ENCODE results near the gene BATF2. TPM values are rescaled to one million over a fixed set of nuclear protein-coding genes. Genes with fewer than 3 reads are reported as not detected.
"Not testable (repeated sequence)": the region's sequence is repeated elsewhere in the genome, so short reads cannot be mapped to it uniquely, and the experiment has no call there.

The BATF2 gene
- total RNA-seq, 1 donor from 2014 or later = 0.24 TPM

GRCh38 chr11:65032216-65032615, 35.4 kb upstream of the BATF2 start:
- intact Hi-C loops (cut with micrococcal nuclease) = no loop called here
- no peaks in the 10 kb centered on the region for H3K27me3 Mint-ChIP-seq
- no peak overlapping the region for H3K27ac Mint-ChIP-seq
- CTCF ChIA-PET = no interaction called here
- H3K9me3 Mint-ChIP-seq = no peaks in the 10 kb centered on the region
- no peak overlapping the region for H3K4me3 Mint-ChIP-seq
- peaks cover 16% of the 10 kb centered on the region for H3K36me3 Mint-ChIP-seq (ENCODE audit: low read depth)
- POLR2A ChIA-PET = no interaction called here
- peaks cover 16% of the 10 kb centered on the region for H3K4me1 Mint-ChIP-seq
- ATAC-seq (ENCODE audit: low read depth) (no peak), DNase-seq (no peak)
- no peak for TF ChIP-seq CTCF (IDR thresholded peaks at IDR 0.05)

DNA sequence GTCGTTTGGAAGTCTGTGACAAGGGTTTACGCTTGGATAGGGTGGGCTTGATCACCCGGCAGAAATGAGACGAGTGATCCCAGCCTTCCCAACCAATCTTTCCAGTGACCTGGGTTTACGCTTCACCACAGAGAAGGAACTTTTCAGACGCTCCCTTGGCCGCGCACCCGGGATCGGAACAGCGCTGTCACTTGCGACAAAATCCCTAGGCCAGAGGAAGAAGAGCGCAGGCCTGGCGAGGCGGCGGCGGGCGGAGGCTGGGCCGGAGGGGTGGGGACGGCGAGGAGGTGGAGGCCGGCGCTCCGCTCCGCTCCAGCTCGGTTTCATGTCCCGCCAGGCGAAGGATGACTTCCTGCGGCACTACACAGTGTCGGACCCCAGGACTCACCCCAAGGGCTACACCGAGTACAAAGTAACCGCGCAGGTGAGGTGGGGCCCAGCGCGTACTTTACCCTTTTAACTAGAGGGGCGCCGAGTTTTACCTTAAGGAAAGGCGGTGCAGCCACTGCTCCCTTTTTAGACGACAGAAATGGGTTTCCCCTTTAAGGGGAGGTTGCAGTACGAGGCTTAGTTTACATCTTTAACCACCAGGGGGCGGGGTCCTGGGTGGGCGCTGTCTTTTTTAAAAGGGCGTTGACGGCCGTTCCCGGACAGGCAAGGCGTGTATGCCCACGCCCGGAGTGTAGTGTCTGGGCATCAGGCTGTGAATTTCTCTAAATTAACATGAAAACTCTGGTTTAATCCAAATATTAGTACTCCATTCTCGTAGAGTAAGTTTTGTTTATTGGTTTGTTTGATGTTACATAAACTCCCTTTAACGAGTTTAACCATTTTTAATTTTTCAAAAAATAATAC, 30.7 kb upstream of the BATF2 start, which contains the start of gene SNX15:
TSS of gene SNX15 (plus strand) at position 227 of the 855 bp plus-strand sequence. CDS start at position 326, 99 bp downstream.
- Mint-ChIP-seq H3K9me3 (no peaks in the 10 kb centered on the region), H3K27me3 (no peaks in the 10 kb centered on the region), H3K27ac (peak within 1 kb of the TSS; percentile 88), H3K36me3 (ENCODE audit: low read depth) (peaks cover under 1% of the 10 kb centered on the region), H3K4me1 (peaks cover 21% of the 10 kb centered on the region), H3K4me3 (peak within 1 kb of the TSS; percentile 85)
- TF ChIP-seq CTCF (IDR thresholded peaks at IDR 0.05) = no peak
- DNase-seq = peak; percentile 72
- intact Hi-C loops (cut with micrococcal nuclease) = loop anchor here (1.0 to 5.0 kb wide), 9 partner anchors 13 to 545 kb away; partner anchors contain the start of genes ARL2, ATG2A, CAPN1 and CDCA5
- POLR2A ChIA-PET = interaction anchor here (0.6 to 1.5 kb wide), 6 partner anchors 12 to 284 kb away, joined by 3 to 9 read pairs (median 5); partner anchors contain the start of genes ARL2, PPP2R5B, RASGRP2 and SAC3D1
- CTCF ChIA-PET = interaction anchor here (0.9 to 2.1 kb wide), 3 partner anchors 13 to 104 kb away, joined by 3 to 5 read pairs (median 4); partner anchors contain the start of genes ARL2 and TM7SF2
- peak; percentile 90 for ATAC-seq (ENCODE audit: low read depth)

GRCh38 chr11:65026810-65027209, 30.0 kb upstream of the BATF2 start:
- Mint-ChIP-seq H3K4me3 (peak overlapping the region; percentile 85), H3K9me3 (no peaks in the 10 kb centered on the region), H3K36me3 (ENCODE audit: low read depth) (peaks cover 7% of the 10 kb centered on the region), H3K4me1 (peaks cover 21% of the 10 kb centered on the region), H3K27me3 (no peaks in the 10 kb centered on the region), H3K27ac (peak overlapping the region; percentile 88)
- intact Hi-C loops (cut with micrococcal nuclease) = loop anchor here (1.0 to 5.0 kb wide), 9 partner anchors 13 to 545 kb away; partner anchors contain the start of genes ARL2, ATG2A, CAPN1 and CDCA5
- ChIA-PET POLR2A (interaction anchor here (0.6 to 1.5 kb wide), 7 partner anchors 11 to 283 kb away, joined by 3 to 9 read pairs (median 4); partner anchors contain the start of genes ARL2, PPP2R5B, RASGRP2 and SAC3D1), CTCF (interaction anchor here (0.9 to 2.1 kb wide), 3 partner anchors 13 to 103 kb away, joined by 3 to 5 read pairs (median 4); partner anchors contain the start of genes ARL2 and TM7SF2)
- no peak for ATAC-seq (ENCODE audit: low read depth)
- no peak for TF ChIP-seq CTCF (IDR thresholded peaks at IDR 0.05)
- DNase-seq = no peak

DNA sequence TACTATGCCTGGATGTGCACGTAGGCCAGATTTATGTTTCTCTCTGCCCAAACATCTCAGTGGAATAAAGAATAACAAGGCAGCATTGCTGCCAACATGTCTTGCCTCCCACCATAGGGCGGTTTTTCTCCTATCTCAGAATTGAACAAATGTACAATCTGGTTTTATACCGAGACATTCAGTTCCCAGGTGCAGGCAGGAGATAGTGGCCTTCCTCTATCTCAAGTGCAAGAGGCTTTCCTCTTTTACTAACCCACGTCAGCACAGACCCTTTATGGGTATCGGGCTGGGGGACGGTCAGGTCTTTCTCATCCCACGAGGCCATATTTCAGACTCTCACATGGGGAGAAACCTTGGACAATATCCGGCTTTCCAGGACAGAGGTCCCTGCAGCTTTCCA, 26.7 kb upstream of the BATF2 start:
- POLR2A ChIA-PET; H3K9me3 Mint-ChIP-seq; intact Hi-C loops (cut with micrococcal nuclease); H3K27me3 Mint-ChIP-seq; ATAC-seq (ENCODE audit: low read depth); DNase-seq; H3K27ac Mint-ChIP-seq; H3K4me3 Mint-ChIP-seq; CTCF ChIA-PET: not testable (repeated sequence)
- Mint-ChIP-seq H3K36me3 (ENCODE audit: low read depth) (peaks cover 28% of the 10 kb centered on the region), H3K4me1 (peaks cover 18% of the 10 kb centered on the region)

DNA sequence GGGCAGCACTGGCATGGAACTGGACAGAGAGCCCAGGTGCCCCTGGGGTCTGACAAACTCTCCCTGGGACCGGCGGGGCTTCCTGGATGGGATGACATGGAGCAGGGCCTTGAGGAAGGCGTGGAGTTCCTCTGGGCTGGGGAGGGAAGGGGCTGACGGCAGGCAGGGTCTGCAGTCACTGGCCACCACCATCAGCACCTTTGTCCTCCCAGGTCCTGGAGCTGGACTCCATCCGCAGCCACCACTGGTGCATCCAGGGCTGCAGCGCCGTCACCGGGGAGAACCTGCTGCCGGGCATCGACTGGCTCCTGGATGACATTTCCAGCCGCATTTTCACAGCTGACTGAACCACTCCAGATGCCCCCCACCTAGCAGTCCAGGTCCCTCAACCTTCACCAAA, 24.7 kb upstream of the BATF2 start:
- DNase-seq (no peak), ATAC-seq (ENCODE audit: low read depth) (no peak)
- ChIA-PET POLR2A (interaction anchor here (0.6 kb wide), 1 partner anchor 223 kb away, joined by 9 read pairs; no protein-coding TSS in a partner anchor), CTCF (no interaction called here)
- Mint-ChIP-seq H3K36me3 (ENCODE audit: low read depth) (peaks cover 39% of the 10 kb centered on the region), H3K4me1 (peaks cover 5% of the 10 kb centered on the region), H3K9me3 (no peaks in the 10 kb centered on the region), H3K27ac (no peak overlapping the region), H3K4me3 (no peak overlapping the region), H3K27me3 (no peaks in the 10 kb centered on the region)
- no peak for TF ChIP-seq CTCF (IDR thresholded peaks at IDR 0.05)
- intact Hi-C loops (cut with micrococcal nuclease) = no loop called here
